Transverse colon (tissue), 4 donors: ENCODE measurements around the gene TBL1X. TPM values are rescaled to one million over a fixed set of nuclear protein-coding genes. Genes with fewer than 3 reads are reported as not detected.

Source experiments
- DNase-seq: peaks from one replicate; pipeline ENCODE4 v3.0.0-alpha.2; 2019
- H3K27ac ChIP-seq, 4 donors: fragments of 200-600 bp; sonication (generic); 2 replicates each; pipeline ENCODE4 v1.5.1; 2016 to 2018; ENCODE audit warnings: inconsistent platforms in 4 of 4
- H3K27me3 ChIP-seq: fragments of 200-600 bp; sonication (generic); 2 replicates; pipeline ENCODE4 v1.5.1; 2017; ENCODE audit warnings: inconsistent platforms
- H3K36me3 ChIP-seq, 4 donors: fragments of 200-600 bp; sonication (generic); 2 replicates each; pipeline ENCODE4 v1.5.1; 2017 to 2019; ENCODE audit warnings: inconsistent platforms in 4 of 4
- H3K4me1 ChIP-seq, 4 donors: fragments of 200-600 bp; sonication (generic); 2 replicates each; pipeline ENCODE4 v1.5.1; 2017 to 2020; ENCODE audit warnings: inconsistent platforms in 4 of 4
- H3K4me3 ChIP-seq, 4 donors: fragments of 200-600 bp; sonication (generic); 1 replicate in 1 of 4; 2 replicates in 3 of 4; pipeline versions ENCODE4 v1.5.1 to v1.6.1; 2017 to 2019; ENCODE audit warnings: inconsistent platforms in 4 of 4
- H3K9me3 ChIP-seq, 2 donors: fragments of 200-600 bp; sonication (generic); 2 replicates each; pipeline ENCODE4 v1.5.1; 2017 to 2019; ENCODE audit warnings: inconsistent platforms in 2 of 2
- EP300 ChIP-seq: sonication (generic); formaldehyde crosslinking; IDR thresholded peaks from one replicate; pipeline ENCODE4 v1.6.1; 2017; ENCODE audit warnings: antibody characterized with exemption, low read depth
- POLR2A ChIP-seq: fragments of 450-650 bp; IDR thresholded peaks from one replicate; pipeline ENCODE4 v1.6.1; 2016; ENCODE audit warnings: antibody characterized with exemption, mild to moderate bottlenecking, moderate library complexity
- POLR2AphosphoS5 ChIP-seq, 3 donors: sonication (generic); formaldehyde crosslinking; IDR thresholded peaks; one replicate each; pipeline ENCODE4 v1.6.1; 2016; ENCODE audit warnings: antibody characterized with exemption in 3 of 3
- WGBS, 2 donors: methylation state at CpG; one replicate each; pipeline ENCODE4 v1.1.5; 2018; ENCODE audit warnings: low coverage in 1 of 2; 5-methylcytosine and 5-hydroxymethylcytosine counted together
- in situ Hi-C, 4 donors: fragments of 200-750 bp; cut with MboI; loops; one replicate each; pipeline versions ENCODE4 v1.15.0 to v1.15.1; 2017; ENCODE audit warnings: low sequenced_read_pairs in 3 of 4, low pct_ligation_motif_present in 1 of 4, low pct_unique_long_range_greater_than_20kb in 1 of 4
- intact Hi-C: fragments of 100-400 bp; cut with DNase I; formaldehyde crosslinking; loops from one replicate; pipeline ENCODE4 v1.15.1; 2023; ENCODE audit warnings: low total_unique reads
- total RNA-seq, 4 donors: library from RNA; depleted of rRNA; stranded (reverse); fragments of >200 nt; gene quantifications; one replicate each; pipeline ENCODE4 v1.1.0, GENCODE V29; 2016
- TF ChIP-seq, protein P1 (sequence below), 5 experiments: fragments of 200-600 bp in 3 of 5; fragments of 450-650 bp in 2 of 5; sonication (generic) in 3 of 5; IDR thresholded peaks; 1 replicate in 2 of 5; 2 replicates in 3 of 5; pipeline ENCODE4 v1.5.1; 2016 to 2017; ENCODE audit warnings: antibody characterized with exemption in 5 of 5, inconsistent platforms in 3 of 5, mild to moderate bottlenecking in 2 of 5, moderate library complexity in 1 of 5

The TBL1X gene
- total RNA-seq, 4 donors from 2014 or later: 3.4 to 16.8 (median 13.0) TPM

DNA sequence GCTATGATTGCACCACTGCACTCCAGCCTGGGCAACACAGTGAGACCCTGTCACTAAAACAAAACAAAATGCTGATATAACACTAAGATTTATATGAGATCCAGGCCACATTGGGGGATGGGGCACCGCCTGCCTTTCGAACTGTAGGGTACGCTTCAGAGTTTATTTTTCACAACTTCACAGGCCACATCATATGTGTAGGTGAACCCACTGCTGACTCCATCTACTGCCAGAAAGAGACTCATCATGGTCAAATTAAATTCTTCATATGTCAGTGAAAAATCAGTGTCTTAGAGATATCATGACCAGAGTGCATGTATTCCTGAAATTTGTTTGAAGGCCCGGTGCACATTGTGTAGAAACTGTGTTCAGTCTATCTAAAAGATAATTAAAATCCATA is 178.9 kb downstream of the TBL1X start:
- H3K27ac ChIP-seq: no peak overlapping the region
- no peaks in the 10 kb centered on the region for H3K27me3 ChIP-seq
- H3K4me3 ChIP-seq: no peak overlapping the region
- no peaks in the 10 kb centered on the region for H3K9me3 ChIP-seq
- no peak for TF ChIP-seq EP300
- TF ChIP-seq, protein P1, sequence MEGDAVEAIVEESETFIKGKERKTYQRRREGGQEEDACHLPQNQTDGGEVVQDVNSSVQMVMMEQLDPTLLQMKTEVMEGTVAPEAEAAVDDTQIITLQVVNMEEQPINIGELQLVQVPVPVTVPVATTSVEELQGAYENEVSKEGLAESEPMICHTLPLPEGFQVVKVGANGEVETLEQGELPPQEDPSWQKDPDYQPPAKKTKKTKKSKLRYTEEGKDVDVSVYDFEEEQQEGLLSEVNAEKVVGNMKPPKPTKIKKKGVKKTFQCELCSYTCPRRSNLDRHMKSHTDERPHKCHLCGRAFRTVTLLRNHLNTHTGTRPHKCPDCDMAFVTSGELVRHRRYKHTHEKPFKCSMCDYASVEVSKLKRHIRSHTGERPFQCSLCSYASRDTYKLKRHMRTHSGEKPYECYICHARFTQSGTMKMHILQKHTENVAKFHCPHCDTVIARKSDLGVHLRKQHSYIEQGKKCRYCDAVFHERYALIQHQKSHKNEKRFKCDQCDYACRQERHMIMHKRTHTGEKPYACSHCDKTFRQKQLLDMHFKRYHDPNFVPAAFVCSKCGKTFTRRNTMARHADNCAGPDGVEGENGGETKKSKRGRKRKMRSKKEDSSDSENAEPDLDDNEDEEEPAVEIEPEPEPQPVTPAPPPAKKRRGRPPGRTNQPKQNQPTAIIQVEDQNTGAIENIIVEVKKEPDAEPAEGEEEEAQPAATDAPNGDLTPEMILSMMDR (IDR thresholded peaks at IDR 0.05): no peak
- no peak for TF ChIP-seq POLR2AphosphoS5 (IDR thresholded peaks at IDR 0.05)
- TF ChIP-seq POLR2A: no peak
- no peaks in the 10 kb centered on the region for H3K36me3 ChIP-seq
- in situ Hi-C loops: no loop called here
- 93% methylated on average over 4 of the region's 4 CpGs; no CpG with 5 or more reads in 1 of the 2 donors for WGBS, 2 donors
- intact Hi-C loops: loop anchor here (10.0 kb wide), 1 partner anchor 159 kb away; no protein-coding TSS in a partner anchor
- H3K4me1 ChIP-seq: peaks cover 0 to 10% (median 3%) of the 10 kb centered on the region in 4 donors
- DNase-seq: no peak

DNA sequence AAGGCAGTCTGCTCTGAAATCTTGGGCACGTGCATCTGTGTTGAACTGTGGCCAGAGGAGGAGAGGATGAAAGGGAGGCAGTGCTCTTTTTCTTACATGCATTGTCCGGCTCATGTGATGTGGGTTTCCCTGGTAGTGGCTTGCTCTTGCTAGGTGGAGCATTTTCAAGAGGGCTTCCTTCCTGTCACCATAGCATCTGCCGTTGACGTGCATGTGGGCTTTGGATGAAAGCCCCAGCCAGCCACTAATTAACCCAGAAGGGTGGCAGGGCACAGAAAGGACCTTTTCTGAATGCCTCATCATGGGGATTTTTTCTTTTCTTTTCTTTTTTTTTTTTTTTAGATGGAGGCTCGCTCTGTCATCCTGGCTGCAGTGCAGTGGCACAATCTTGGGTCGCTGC is 179.5 kb downstream of the TBL1X start:
- intact Hi-C loops (loop anchor here (10.0 kb wide), 1 partner anchor 160 kb away; no protein-coding TSS in a partner anchor), in situ Hi-C loops (no loop called here)
- TF ChIP-seq EP300 (no peak), POLR2A (no peak), POLR2AphosphoS5 (IDR thresholded peaks at IDR 0.05) (no peak)
- TF ChIP-seq, protein P1 (IDR thresholded peaks at IDR 0.05): no peak
- Histone ChIP-seq H3K4me1 (peaks cover 0 to 10% (median 3%) of the 10 kb centered on the region in 4 donors), H3K9me3 (no peaks in the 10 kb centered on the region), H3K27me3 (no peaks in the 10 kb centered on the region), H3K27ac (no peak overlapping the region), H3K4me3 (no peak overlapping the region), H3K36me3 (no peaks in the 10 kb centered on the region)
- DNase-seq: no peak
- WGBS, 2 donors: 59% methylated on average over 6 of the region's 6 CpGs; no CpG with 5 or more reads in 1 of the 2 donors

DNA sequence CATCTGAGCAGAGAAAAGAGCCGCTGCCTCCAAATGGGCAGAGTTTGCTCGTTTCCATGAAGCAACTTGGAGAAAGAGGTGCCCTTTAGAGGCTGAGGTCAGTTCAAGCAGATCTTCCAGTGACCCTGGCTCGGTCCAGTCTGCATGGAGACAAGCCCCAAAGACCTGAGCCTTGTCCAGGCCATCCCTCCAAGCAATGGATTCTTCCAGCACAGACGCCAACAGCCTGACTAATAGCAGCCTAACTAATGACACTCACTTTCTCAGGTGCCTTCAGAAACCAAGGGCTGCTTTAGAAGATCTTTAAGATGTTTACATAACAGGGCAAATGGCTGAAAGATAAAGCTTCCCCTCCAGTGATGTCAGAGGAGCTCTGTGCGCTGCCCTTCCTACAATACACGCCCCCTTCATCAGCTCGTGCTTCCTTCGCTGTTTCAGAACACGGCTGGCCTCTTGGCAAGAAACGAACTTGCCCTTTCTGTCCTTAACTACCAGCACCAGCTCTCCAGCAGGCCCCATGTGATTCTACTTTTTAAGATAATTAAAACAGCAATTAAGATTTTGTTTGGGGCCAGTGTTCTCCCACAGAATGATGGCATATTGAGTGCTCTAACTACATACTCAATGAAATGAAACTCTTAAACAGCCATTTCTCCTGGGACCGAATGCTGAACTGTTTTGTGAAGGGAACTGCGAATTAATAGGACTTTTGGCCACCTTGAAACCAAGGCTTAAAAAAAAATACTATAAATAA is 181.8 kb downstream of the TBL1X start:
- no peak overlapping the region for H3K4me3 ChIP-seq
- TF ChIP-seq EP300 (no peak), POLR2AphosphoS5 (IDR thresholded peaks at IDR 0.05) (no peak), POLR2A (no peak)
- TF ChIP-seq, protein P1 (IDR thresholded peaks at IDR 0.05): no peak
- no peaks in the 10 kb centered on the region for H3K36me3 ChIP-seq
- H3K27ac ChIP-seq: peak overlapping the region in 1 of 4 donors; percentile 35
- H3K27me3 ChIP-seq: no peaks in the 10 kb centered on the region
- intact Hi-C loops: loop anchor here (10.0 kb wide), 1 partner anchor 162 kb away; no protein-coding TSS in a partner anchor
- no peaks in the 10 kb centered on the region for H3K9me3 ChIP-seq
- no peak for DNase-seq
- in situ Hi-C loops: no loop called here
- H3K4me1 ChIP-seq: peaks cover 0 to 10% (median 3%) of the 10 kb centered on the region in 4 donors
- WGBS, 2 donors: 72% methylated on average over 12 of the region's 12 CpGs; no CpG with 5 or more reads in 1 of the 2 donors

DNA sequence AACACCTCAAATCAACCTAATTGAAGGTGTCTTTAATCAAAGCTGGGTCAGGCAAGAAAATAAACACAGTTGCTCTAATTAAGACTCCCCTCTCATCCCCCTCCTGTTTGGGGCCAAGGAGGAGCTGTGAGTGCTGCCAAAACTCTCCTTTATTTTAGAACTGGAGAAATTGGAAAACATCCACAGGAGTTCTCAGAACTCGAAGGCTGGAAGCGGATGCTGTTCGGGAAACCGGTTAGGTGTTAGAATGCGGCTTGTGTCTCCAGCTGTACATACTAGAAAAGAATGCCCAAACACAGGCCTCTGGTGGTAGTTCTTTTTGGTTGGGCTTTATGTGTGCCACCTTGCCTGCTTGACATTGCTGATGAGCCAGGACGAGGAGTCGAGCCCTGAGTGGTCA is 182.6 kb downstream of the TBL1X start:
- 78% methylated on average over 7 of the region's 7 CpGs; no CpG with 5 or more reads in 1 of the 2 donors for WGBS, 2 donors
- in situ Hi-C loops (no loop called here), intact Hi-C loops (loop anchor here (10.0 kb wide), 1 partner anchor 163 kb away; no protein-coding TSS in a partner anchor)
- H3K27me3 ChIP-seq: no peaks in the 10 kb centered on the region
- peak overlapping the region in 1 of 4 donors; percentile 35 for H3K27ac ChIP-seq
- no peak overlapping the region for H3K4me3 ChIP-seq
- DNase-seq: no peak
- no peak for TF ChIP-seq EP300
- no peaks in the 10 kb centered on the region for H3K36me3 ChIP-seq
- H3K9me3 ChIP-seq: no peaks in the 10 kb centered on the region
- H3K4me1 ChIP-seq: peaks cover 0 to 10% (median 3%) of the 10 kb centered on the region in 4 donors
